ENCODE data around the gene IQCH. TPM values are rescaled to one million over a fixed set of nuclear protein-coding genes. Genes with fewer than 3 reads are reported as not detected.

The IQCH gene
- total and polyA plus RNA-seq, 2 experiments from 2014 or later = 1.7 to 4.6 TPM

GRCh38 chr15:67472957-67473356 is 218.4 kb downstream of the IQCH start:
- no peaks in the 10 kb centered on the region for H3K9me3 Mint-ChIP-seq
- Histone ChIP-seq H2AFZ (no peak overlapping the region), H3K36me3 (ENCODE audit: insufficient read depth) (no peaks in the 10 kb centered on the region), H3K4me3 (no peak overlapping the region), H3K27me3 (ENCODE audit: insufficient read depth) (no peaks in the 10 kb centered on the region), H3F3A (replicated peaks; ENCODE audit: low read depth) (no peaks in the 10 kb centered on the region), H4K20me1 (replicated peaks; ENCODE audit: insufficient read depth) (no peaks in the 10 kb centered on the region), H3K27ac (ENCODE audit: low read depth) (no peak overlapping the region), H3K4me1 (ENCODE audit: insufficient read depth) (no peaks in the 10 kb centered on the region), H3K79me2 (replicated peaks; ENCODE audit: insufficient read depth) (no peaks in the 10 kb centered on the region), H3K9me2 (ENCODE audit: insufficient read depth) (no peaks in the 10 kb centered on the region), H3K4me2 (no peak overlapping the region)
- ATAC-seq (no peak), DNase-seq (ENCODE audit: low spot score) (no peak)
- peaks cover 5% of the 10 kb centered on the region for H3K27me3 Mint-ChIP-seq (ENCODE audit: insufficient read depth, low read depth, poor library complexity)
- H3K4me3 Mint-ChIP-seq = no peak overlapping the region
- TF ChIP-seq POLR2AphosphoS5 (IDR thresholded peaks at IDR 0.05; ENCODE audit: low read depth) = no peak
- no peak for TF ChIP-seq JUNB (IDR thresholded peaks at IDR 0.05; ENCODE audit: unreplicated experiment)
- no peak for TF ChIP-seq ZNF114 (CRISPR knock-in tag; IDR thresholded peaks at IDR 0.05)
- no peak for TF ChIP-seq EZH2 (IDR thresholded peaks at IDR 0.05; ENCODE audit: low read depth, unreplicated experiment)
- TF ChIP-seq CTCF (conservative IDR thresholded peaks at IDR 0.05; ENCODE audit: low read depth in 2 of 2) = no peak
- no peak for TF ChIP-seq ETS1 (IDR thresholded peaks at IDR 0.05)
- no peak for TF ChIP-seq STAT1 (IDR thresholded peaks at IDR 0.05; ENCODE audit: unreplicated experiment)
- no peak for TF ChIP-seq ZNF331 (CRISPR knock-in tag; IDR thresholded peaks at IDR 0.05; ENCODE audit: low read depth)
- TF ChIP-seq EZH2phosphoT487 (IDR thresholded peaks at IDR 0.05; ENCODE audit: unreplicated experiment) = no peak
- no peak for TF ChIP-seq ZNF462 (CRISPR knock-in tag; IDR thresholded peaks at IDR 0.05)
- TF ChIP-seq NANOG (IDR thresholded peaks at IDR 0.05; ENCODE audit: borderline replicate concordance) = no peak
- no peak for TF ChIP-seq REST (IDR thresholded peaks at IDR 0.05; ENCODE audit: unreplicated experiment)
- TF ChIP-seq CREB1 (CRISPR knock-in tag; IDR thresholded peaks at IDR 0.05; ENCODE audit: low read depth) = no peak
- no peak overlapping the region for H3K27ac Mint-ChIP-seq
- no peaks in the 10 kb centered on the region for H3K36me3 Mint-ChIP-seq (ENCODE audit: low read depth)
- H3K4me1 Mint-ChIP-seq = no peaks in the 10 kb centered on the region
